Karpas-422 (cell line): ENCODE results near the gene MEIOB. TPM values are rescaled to one million over a fixed set of nuclear protein-coding genes. Genes with fewer than 3 reads are reported as not detected.

Experiments used
- DNase-seq: peaks from one replicate; pipeline ENCODE4 v3.0.0-alpha.2; 2015
- H2AFZ ChIP-seq: fragments of 200-600 bp; sonication (generic); 2 replicates; pipeline ENCODE4 v1.6.1; 2014; ENCODE audit warnings: antibody characterized with exemption, low read length, mixed read lengths
- H3K27ac ChIP-seq: fragments of 200-600 bp; sonication (generic); 2 replicates; pipeline ENCODE4 v1.5.1; 2014; ENCODE audit warnings: mild to moderate bottlenecking, low read length, moderate library complexity
- H3K27me3 ChIP-seq: fragments of 200-600 bp; sonication (generic); 2 replicates; pipeline ENCODE4 v1.6.1; 2014; ENCODE audit warnings: low read length, mixed read lengths
- H3K36me3 ChIP-seq: fragments of 200-600 bp; sonication (generic); 2 replicates; pipeline ENCODE4 v1.6.1; 2014; ENCODE audit warnings: low read length, mixed read lengths; ENCODE audit not compliant: insufficient read depth
- H3K4me1 ChIP-seq: fragments of 200-600 bp; sonication (generic); 2 replicates; pipeline ENCODE4 v1.6.1; 2014; ENCODE audit warnings: mild to moderate bottlenecking, low read length, mixed read lengths
- H3K4me2 ChIP-seq: fragments of 200-600 bp; sonication (generic); 2 replicates; pipeline ENCODE4 v1.6.1; 2014; ENCODE audit warnings: low read length, low read depth, mild to moderate bottlenecking; ENCODE audit not compliant: poor library complexity, severe bottlenecking
- H3K4me3 ChIP-seq: fragments of 200-600 bp; sonication (generic); 2 replicates; pipeline ENCODE4 v1.5.1; 2014; ENCODE audit warnings: mild to moderate bottlenecking, antibody characterized with exemption, low read length, mixed read lengths
- H3K79me2 ChIP-seq: fragments of 200-600 bp; sonication (generic); 2 replicates; pipeline ENCODE4 v1.6.1; 2014; ENCODE audit warnings: mild to moderate bottlenecking, low read length, mixed read lengths
- H3K9ac ChIP-seq: fragments of 200-600 bp; sonication (generic); 2 replicates; pipeline ENCODE4 v1.6.0; 2014; ENCODE audit warnings: low read length
- H3K9me2 ChIP-seq: fragments of 200-600 bp; sonication (generic), shearing (Covaris generic); replicated peaks from 2 replicates; pipeline ENCODE4 v1.6.0; 2014; ENCODE audit warnings: mild to moderate bottlenecking, low read length, moderate library complexity; ENCODE audit not compliant: insufficient read depth
- H3K9me3 ChIP-seq: fragments of 300-700, 200-600 bp; sonication (generic); 2 replicates; pipeline ENCODE4 v1.6.1; 2014; ENCODE audit warnings: low read length, mixed read lengths
- H4K20me1 ChIP-seq: fragments of 200-600 bp; sonication (generic); 2 replicates; pipeline ENCODE4 v1.6.1; 2014; ENCODE audit warnings: mild to moderate bottlenecking, antibody characterized with exemption, low read length, low read depth; ENCODE audit not compliant: insufficient read depth
- total RNA-seq: library from RNA; depleted of rRNA; stranded (reverse); fragments of >200 nt; shearing (Covaris generic); gene quantifications from 2 replicates; pipeline ENCODE4 v1.2.3, GENCODE V29; 2014; ENCODE audit warnings: low replicate concordance

MEIOB gene
- total RNA-seq, 1 experiment from 2014 or later, result not detected

GRCh38 chr16:1916640-1916990 is 44.7 kb upstream of the MEIOB start:
- H3K9me3 ChIP-seq, result no peaks in the 10 kb centered on the region
- no peak for DNase-seq
- H3K27me3 ChIP-seq, result no peaks in the 10 kb centered on the region
- H3K9ac ChIP-seq, result no peak overlapping the region
- no peaks in the 10 kb centered on the region for H3K9me2 ChIP-seq
- no peaks in the 10 kb centered on the region for H3K36me3 ChIP-seq
- H2AFZ ChIP-seq, result no peak overlapping the region
- H3K4me2 ChIP-seq, result no peak overlapping the region
- no peaks in the 10 kb centered on the region for H4K20me1 ChIP-seq
- no peak overlapping the region for H3K27ac ChIP-seq
- H3K4me3 ChIP-seq, result no peak overlapping the region
- no peaks in the 10 kb centered on the region for H3K4me1 ChIP-seq
- no peaks in the 10 kb centered on the region for H3K79me2 ChIP-seq

- Histone ChIP-seq H3K79me2 (no peaks in the 10 kb centered on the region), H4K20me1 (no peaks in the 10 kb centered on the region), H3K4me3 (no peak overlapping the region), H3K9me2 (no peaks in the 10 kb centered on the region), H2AFZ (no peak overlapping the region), H3K9ac (no peak overlapping the region), H3K4me2 (no peak overlapping the region), H3K9me3 (no peaks in the 10 kb centered on the region), H3K4me1 (no peaks in the 10 kb centered on the region), H3K27ac (no peak overlapping the region), H3K36me3 (no peaks in the 10 kb centered on the region), H3K27me3 (no peaks in the 10 kb centered on the region)
- no peak for DNase-seq
Measured at GRCh38 chr16:1915732-1916639, 44.0 kb upstream of the MEIOB start.

- H3K4me1 ChIP-seq, result no peaks in the 10 kb centered on the region
- H3K79me2 ChIP-seq, result no peaks in the 10 kb centered on the region
- H4K20me1 ChIP-seq, result no peaks in the 10 kb centered on the region
- H2AFZ ChIP-seq, result no peak overlapping the region
- H3K4me2 ChIP-seq, result no peak overlapping the region
- H3K36me3 ChIP-seq, result no peaks in the 10 kb centered on the region
- no peaks in the 10 kb centered on the region for H3K9me3 ChIP-seq
- no peak overlapping the region for H3K9ac ChIP-seq
- no peaks in the 10 kb centered on the region for H3K27me3 ChIP-seq
- no peak overlapping the region for H3K4me3 ChIP-seq
- no peak for DNase-seq
- H3K27ac ChIP-seq, result no peak overlapping the region
- no peaks in the 10 kb centered on the region for H3K9me2 ChIP-seq
Measured at GRCh38 chr16:1914988-1915387, 43.0 kb upstream of the MEIOB start.

- Histone ChIP-seq H4K20me1 (no peaks in the 10 kb centered on the region), H3K4me1 (no peaks in the 10 kb centered on the region), H3K4me3 (no peak overlapping the region), H3K27me3 (no peaks in the 10 kb centered on the region), H3K79me2 (no peaks in the 10 kb centered on the region), H3K4me2 (no peak overlapping the region), H3K9me2 (no peaks in the 10 kb centered on the region), H3K9me3 (no peaks in the 10 kb centered on the region), H3K9ac (no peak overlapping the region), H3K27ac (no peak overlapping the region), H3K36me3 (no peaks in the 10 kb centered on the region), H2AFZ (no peak overlapping the region)
- no peak for DNase-seq
Measured at GRCh38 chr16:1914084-1914608, 42.2 kb upstream of the MEIOB start.

- H2AFZ ChIP-seq, result no peak overlapping the region
- no peak overlapping the region for H3K27ac ChIP-seq
- H3K4me3 ChIP-seq, result no peak overlapping the region
- H3K9ac ChIP-seq, result no peak overlapping the region
- H3K79me2 ChIP-seq, result no peaks in the 10 kb centered on the region
- H3K4me2 ChIP-seq, result no peak overlapping the region
- no peaks in the 10 kb centered on the region for H3K9me3 ChIP-seq
- no peaks in the 10 kb centered on the region for H4K20me1 ChIP-seq
- DNase-seq, result no peak
- H3K27me3 ChIP-seq, result no peaks in the 10 kb centered on the region
- H3K4me1 ChIP-seq, result no peaks in the 10 kb centered on the region
- no peaks in the 10 kb centered on the region for H3K9me2 ChIP-seq
- H3K36me3 ChIP-seq, result no peaks in the 10 kb centered on the region
Measured at GRCh38 chr16:1913327-1914083, 41.5 kb upstream of the MEIOB start.

- DNase-seq, result no peak
- H2AFZ ChIP-seq, result no peak overlapping the region
Measured at GRCh38 chr16:1912215-1912543, 40.2 kb upstream of the MEIOB start.

GRCh38 chr16:1911467-1912214 is 39.7 kb upstream of the MEIOB start:
- Histone ChIP-seq H3K27ac (no peak overlapping the region), H3K9me2 (no peaks in the 10 kb centered on the region), H3K9ac (no peak overlapping the region), H3K4me3 (no peak overlapping the region), H3K79me2 (no peaks in the 10 kb centered on the region), H3K36me3 (no peaks in the 10 kb centered on the region), H3K9me3 (no peaks in the 10 kb centered on the region), H4K20me1 (no peaks in the 10 kb centered on the region), H3K4me2 (no peak overlapping the region), H2AFZ (no peak overlapping the region), H3K27me3 (no peaks in the 10 kb centered on the region), H3K4me1 (no peaks in the 10 kb centered on the region)
- DNase-seq, result no peak

More at GRCh38 chr16:1912215-1912543, 40.2 kb upstream of the MEIOB start:
- no peaks in the 10 kb centered on the region for H3K4me1 ChIP-seq
- no peak overlapping the region for H3K4me3 ChIP-seq
- no peaks in the 10 kb centered on the region for H3K27me3 ChIP-seq
- no peaks in the 10 kb centered on the region for H3K79me2 ChIP-seq
- H3K9ac ChIP-seq, result no peak overlapping the region
- no peaks in the 10 kb centered on the region for H3K9me3 ChIP-seq
- no peaks in the 10 kb centered on the region for H3K36me3 ChIP-seq
- H3K27ac ChIP-seq, result no peak overlapping the region
- H3K4me2 ChIP-seq, result no peak overlapping the region
- H3K9me2 ChIP-seq, result no peaks in the 10 kb centered on the region
- H4K20me1 ChIP-seq, result no peaks in the 10 kb centered on the region
